SW 1271 (cell line): Measurements from ENCODE around the gene CDC42BPG.

Experiments
- DNase-seq, 2 experiments: peaks; one replicate each; lab custom pipeline; 2025; lab: John Stamatoyannopoulos, UW

The CDC42BPG gene

DNA sequence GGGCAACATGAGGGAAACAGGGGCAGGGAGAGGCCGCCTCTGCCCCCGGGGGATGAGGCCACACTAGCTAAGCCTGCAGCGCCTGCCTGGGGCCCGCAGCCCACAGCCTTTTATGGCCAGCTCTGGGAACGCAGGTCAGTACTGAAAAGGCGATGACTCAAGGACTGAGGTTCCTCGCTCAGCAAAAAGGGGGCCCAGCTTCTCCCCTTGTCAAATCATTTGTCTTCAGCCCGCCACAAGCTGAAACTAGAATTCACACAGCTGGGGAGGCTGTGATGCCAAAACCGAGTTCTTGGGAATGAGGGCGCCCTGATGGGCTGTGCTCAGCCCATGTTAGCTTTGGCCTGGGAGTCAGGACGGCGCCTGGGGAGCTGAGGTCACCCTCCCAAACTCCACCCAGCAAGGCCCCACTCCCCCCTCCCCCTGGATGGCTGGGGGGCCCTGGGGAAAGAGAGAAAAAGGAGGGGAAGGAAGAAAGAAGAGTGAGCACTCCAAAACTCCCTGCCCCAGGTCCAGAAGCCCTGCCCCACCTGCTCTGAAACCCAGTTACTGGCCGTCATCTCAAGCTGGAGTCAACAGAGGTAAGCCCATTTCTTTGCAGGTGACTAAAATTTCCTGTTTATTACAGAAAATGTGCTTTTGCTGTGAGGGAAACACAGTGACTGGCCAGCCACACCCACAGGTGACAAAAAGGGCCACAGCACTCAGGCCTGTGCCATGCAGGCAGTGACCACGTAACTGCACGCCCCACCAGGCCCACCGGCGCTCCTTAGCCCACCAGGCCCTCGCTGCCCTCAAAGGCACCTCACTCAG, 20.2 kb upstream of the CDC42BPG start:
- no peak for DNase-seq

DNA sequence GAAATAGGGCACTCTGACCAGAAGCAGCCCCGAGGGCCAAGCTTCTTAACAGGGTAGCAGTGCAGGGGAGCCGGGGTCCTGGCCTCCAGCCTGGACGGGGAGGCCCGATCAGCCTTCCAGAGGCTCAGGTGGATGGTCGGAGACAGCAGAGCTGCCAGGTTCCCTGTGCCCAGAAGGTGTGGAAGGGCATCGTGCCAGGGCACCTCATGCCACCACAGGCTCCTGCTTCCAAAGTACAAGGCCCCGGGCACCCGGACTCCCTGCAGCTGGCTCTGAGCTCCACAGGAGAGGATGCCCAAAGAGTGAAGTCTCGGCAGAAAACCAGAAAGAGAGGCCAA, 19.7 kb upstream of the CDC42BPG start:
- DNase-seq = no peak

DNA sequence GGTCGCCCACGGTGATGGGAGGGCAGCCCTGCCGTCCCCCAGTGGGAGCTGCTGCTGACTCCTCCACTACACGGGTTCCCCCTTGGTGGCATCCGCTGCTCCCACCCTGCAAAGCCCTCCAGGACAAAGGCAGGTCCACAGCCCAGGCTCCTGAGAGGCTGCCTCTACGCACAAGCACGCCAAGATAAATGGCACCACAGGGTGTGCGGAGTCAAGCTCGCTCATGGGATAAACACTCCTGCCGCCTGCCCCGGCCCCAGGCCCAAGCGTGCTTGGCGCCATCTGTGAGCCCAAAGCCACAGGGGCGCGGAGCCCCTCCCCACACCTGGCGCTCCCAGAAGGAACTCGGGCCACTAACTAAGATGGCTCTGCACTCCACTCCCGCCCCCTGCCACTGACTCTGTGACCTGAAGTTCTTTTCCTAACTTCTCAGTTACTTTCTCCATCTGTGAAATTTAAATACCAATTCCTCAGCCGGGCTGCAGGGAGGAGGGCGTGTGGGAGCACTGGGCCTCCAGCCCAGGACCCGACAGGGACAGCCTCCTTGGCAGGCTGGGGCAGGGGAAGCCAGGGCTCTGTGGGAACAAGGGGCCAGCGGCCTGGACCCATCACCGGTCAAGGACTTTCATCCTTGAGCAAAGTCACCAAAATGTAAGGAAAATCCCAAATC, 19.1 kb upstream of the CDC42BPG start:
- no peak for DNase-seq

DNA sequence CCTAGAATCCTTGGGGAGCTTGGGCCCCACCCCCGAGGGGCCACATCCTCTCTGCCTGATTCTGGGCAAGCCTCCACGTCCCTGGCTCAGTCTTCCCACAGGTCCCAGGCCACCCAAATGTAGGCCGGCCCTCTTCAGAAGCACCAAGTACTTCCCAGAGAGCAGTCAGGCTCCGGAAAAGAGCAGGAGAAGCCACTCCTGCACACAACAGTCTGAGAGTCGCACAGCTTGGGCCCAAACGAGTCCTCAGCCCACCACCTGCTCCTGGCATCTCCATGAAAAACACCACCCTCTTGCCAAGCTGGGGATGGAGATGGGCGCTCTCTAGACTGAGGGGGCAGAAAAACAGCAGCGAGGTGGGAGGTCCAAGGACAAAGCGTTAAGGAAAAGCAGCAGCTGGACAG, 18.5 kb upstream of the CDC42BPG start:
- no peak for DNase-seq

DNA sequence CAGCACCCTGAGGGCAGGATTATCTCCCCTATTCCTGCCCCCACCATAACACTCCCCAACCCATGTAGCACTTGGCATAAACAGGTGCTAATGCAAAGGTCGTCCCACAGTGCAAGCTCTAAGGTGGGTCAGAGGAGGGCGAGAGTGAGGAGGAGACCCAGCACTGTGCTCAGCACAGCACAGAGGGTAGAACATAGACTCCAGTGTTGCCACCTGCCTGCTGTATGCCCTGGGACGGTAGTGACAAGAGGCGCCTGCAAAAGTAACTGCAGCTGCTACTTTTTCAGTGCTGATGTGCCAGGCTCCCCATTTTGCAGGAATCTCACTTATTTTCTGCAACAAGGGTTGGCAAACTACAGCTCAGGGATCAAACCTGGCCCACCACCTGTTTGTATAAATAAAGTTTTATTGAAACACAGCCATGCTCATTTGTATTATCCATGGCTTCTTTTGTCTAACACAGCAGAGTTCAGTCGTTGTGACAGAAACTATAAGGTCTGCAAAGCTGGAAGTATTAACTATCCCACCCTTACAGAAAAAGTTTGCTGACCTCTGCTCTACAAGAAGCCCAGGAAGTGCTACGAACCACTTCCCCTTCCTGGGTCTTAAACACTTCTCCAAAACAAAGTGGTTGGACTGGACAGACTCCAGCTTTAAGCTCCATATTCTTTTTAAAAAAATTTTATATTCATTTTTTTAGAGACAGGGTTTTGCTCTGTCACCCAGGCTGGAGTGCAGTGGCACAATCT, 16.9 kb upstream of the CDC42BPG start:
- no peak for DNase-seq

DNA sequence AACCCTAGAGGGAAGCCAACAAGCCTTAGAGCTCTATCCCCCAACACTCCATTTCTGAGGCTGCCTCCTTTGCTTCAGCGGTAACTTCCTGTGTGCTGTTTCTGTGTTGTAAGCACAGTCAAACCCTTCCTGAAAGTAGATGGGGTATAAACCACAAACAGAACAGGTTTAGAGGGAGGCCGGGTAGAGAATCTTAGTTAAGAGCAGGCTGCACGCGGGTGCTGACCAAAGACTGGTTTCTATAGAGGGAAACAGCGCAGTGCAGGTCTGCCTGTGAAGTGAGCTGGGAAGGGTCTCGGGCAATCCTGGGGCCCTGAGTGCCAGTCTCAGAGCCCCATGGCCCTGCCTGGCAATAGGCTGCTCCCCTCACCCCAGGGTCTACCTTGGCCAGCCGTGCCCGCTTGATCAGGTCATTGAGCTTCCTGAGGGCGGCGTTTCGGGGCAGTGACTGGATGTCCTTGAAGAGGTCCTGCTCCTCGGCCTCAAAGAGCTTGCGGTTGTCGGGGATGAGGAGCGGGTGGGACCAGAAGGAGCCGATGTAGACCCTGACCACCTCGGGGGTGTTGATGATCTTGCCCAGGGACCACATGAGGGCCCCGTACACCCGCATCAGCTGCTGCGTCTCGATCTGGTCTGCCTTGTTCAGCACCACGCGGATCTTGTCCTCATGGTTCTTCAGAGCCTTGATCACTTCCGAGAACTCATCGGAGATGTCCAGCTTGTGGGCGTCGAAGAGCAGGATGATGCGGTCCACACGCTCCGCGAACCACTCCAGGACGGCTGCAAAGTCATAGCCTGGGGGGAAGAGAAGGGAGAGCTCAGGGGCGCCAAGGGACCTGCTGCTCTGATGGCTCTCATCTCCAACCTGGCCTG, 15.3 kb upstream of the CDC42BPG start:
- no peak for DNase-seq

DNA sequence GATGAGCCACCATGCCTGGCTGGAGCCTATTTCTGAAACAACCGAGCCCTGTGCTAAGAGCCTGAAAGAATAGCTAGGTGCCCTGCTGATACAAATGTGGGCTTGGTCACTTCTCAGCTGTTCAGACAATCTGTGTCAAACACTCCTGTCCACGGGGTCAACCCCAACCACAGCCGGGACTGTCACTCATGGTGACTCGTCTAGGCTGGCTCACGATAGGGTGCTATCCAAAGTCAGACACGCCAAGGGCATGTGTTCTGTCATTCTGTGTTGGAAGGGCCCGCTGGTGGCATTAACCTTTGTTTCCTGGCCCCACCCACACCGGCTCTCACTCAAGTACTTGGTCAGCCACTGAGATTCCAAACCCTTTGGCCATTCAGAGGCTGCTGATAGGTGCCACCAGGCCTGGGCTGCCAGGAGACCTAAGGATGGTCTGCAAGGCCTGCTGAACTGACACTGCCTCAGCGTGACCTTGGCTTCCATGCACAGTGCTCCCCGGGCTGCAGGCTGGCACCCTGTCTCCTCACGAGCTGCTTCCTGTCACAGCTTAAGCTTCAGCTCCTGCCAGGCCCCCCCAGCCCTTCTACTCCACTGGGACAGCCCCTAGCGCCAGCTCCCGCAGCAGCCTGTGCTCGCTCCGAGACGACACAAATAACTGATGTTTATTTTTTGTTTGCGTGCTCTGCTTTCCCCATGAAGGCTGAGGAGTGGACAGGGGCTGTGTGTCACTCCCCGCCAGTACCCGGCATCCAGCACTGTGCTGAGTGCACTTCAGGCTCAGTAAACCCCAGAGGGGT, 14.2 kb upstream of the CDC42BPG start:
- DNase-seq = no peak

DNA sequence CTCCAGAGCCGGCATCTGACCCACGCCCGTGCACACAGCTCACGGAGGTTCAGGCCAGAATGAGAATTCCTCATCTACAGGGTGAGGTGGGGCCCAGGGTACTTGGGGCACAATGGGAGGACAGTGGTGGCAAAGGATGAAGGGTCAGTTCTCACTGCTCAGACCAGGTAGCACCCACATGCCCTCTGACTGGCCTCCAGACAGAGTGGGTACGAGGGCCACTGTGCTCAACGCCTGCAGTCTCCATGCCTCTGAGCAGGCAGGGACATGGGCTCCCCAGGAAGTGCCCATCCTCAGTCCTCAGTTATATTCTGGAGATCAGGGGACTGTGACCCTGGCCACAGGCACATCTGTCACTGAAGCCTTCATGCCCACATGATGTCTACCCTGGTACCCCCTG, 13.0 kb upstream of the CDC42BPG start:
- DNase-seq = no peak

DNA sequence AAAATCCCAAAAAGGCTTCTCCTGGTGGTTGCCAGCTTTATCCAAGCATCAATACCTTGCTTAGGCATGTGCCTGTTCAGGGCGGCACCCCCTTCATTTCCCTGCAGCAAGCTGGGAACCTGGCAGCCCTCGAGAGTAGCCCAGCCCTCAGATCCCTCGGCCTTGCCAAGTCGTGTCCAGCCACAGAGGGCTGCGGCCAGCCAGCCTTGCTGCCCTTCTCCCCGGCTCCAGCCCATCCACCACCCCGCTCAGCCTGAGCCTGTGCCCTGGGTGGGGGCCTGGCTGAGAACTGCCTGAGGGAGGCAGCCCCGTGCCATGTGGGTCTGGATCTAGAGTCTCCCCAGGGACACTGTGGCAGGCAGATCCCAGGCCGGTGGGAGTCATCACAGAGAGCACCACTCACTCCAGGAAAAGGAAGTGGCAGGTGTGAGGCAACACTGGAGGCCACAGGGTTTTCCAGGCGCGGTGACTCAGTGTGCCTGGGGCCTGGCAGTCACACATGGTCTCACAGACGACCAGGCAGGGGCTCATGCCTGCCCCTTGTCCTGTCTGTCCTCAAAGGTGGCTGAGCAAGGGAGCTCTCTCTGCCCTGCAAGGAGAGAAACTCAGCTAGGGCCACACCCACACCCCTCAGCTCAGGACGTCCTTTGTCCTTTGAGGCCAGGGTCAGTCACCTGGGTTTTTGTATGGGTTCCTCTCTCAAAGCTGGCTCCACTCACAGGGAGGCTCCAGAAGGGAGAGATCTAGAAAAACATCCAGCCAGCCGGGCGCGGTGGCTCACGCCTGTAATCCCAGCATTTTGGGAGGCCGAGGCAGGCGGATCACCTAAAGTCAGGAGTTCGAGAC, 12.2 kb upstream of the CDC42BPG start:
- DNase-seq = peak; percentile 89 to 92

DNA sequence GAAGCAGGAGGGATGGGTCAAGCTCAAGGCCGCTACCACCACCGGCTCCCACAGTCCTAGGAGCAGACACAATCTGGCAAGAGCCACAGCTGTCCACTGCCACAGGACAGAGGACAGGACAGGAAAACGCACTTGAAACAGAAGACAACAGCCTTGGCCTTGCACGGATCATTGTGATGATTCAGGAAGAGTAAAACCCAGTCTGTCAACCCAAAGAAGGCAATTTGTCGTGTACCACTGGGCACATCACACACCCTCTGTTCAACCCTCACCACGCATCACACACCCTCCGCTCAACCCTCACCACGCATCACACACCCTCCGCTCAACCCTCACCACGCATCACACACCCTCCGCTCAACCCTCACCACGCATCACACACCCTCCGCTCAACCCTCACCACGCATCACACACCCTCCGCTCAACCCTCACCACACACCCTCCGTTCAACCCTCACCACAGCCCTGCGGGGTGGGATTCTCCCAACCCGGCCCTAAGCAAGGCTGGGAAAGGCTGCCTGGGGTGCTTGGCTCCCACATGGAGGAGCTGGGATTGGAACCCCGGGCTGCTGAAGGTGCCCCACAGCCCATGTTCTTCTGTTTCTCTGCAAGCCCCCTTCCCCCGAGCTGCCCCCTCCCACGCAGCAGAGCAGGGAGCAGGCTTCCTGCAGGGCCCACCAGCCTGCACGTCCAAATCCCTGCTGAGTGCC, 11.3 kb upstream of the CDC42BPG start:
- no peak for DNase-seq

DNA sequence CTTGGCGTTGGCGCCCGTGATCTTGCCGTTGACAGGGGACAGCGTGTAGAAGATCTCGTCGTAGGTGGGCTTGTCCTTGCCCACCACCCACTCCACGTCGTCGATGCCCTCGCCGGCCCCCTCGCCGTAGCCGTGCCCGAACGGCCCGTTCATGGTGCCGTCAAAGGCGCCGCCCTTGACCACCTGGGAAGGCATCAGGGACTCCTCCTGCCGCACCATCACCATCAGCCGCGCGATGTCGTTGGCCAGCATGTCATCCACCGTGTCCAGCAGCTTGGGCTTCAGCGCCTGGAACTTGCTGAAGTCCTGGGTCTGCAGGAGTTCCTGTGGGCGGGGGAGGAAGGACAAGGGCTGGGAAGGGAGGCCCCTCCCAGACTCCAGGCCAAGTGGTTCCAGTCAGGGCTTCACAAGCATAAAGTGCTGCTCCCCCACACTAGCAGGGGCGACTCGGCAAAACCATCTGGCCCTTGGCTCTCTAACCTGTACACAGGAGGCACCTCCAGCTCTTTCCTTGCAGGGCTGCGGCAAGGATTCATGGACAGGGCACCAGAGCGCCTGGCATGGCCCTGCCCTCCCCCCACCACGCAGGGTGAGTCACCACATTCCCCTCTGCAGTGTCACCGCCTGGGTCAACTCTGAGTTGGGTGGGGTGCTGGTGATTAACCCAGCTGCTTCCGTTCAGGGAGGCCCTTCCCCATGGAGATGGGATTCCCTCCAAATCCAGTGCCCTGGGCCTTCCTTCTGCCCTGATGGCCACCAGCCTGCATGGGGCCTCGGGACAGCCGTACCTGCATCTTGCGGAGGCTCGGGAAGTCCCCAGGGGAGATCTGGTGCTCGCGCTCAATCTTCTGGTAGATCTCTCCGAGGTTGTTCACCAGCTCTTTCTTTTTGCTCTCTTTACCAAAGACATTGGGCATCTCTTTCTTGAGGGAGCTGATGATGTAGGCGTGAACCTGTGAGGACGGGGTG, 10.4 kb upstream of the CDC42BPG start:
- DNase-seq = peak; percentile 91 to 95

DNA sequence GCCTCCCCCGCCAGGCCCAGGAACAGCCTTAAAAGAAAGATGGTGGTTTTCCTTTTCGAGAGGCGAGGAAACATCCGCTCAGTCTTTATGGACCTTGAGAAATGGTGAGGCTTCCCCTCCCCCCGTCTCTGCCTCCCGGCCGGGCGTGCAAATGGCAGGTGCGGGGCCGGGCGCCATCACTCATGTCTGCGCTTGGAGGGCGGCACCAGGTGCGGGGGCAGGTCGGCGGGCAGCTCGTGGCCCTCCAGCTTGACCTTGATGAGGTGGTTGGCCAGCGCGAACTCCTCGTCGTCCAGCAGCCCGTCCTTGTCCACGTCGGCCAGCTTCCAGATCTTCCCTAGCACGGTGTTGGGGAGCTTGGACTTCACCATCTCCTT, 9.7 kb upstream of the CDC42BPG start:
- DNase-seq = no peak

DNA sequence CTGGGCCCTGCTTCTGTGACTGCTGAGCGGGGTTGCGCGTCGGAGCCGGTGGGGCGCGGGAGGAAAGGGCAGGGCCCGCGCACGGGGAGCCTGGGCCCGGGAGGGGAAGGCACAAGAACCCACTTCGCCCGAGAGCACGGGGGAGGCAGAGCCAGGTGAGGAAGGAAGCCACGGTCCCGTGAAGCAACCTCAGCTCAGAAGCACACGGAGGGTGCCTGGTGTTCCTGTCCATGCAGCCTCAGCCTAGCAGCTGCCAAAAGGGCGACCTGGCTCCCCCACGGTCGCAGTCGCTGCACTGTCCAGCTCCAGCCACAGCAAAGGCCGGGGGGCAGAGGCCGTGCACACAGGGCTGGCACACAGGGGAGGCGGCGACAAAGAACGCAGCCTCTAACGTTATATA, 9.3 kb upstream of the CDC42BPG start:
- no peak for DNase-seq

DNA sequence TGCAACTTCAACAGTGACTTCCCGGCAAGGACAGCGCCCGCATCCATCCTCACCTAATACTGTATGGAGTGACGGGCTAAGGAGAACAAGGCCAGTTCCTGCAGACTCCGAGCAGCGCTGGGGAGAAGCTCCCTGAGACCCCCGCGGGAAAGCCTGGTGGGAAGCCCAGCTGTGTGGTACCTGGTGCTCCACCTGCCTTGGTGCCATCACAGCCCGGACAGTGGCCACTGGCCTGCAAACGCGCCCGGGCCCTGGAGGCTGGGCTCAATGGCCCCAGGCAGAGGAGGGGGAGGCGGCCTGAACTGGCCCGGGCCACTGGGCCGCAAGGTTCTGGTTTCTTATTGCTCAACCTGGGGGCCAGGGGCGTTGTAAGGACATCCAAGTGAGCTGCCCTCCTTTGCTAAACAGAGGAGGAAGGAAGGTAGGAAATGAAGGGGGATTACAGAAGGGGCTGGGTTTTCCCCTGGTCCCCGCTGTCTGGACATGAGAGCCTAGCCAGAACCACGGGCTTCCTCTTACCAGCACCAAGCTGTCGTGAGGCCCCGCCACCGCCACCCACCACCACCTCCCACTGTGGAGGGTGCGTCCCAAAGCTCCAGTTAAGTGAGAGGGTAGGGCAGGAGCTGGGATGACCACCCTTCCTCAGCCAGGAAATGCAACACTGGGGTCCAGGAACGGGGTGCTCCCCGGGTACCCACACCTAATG, 8.5 kb upstream of the CDC42BPG start:
- DNase-seq = no peak

DNA sequence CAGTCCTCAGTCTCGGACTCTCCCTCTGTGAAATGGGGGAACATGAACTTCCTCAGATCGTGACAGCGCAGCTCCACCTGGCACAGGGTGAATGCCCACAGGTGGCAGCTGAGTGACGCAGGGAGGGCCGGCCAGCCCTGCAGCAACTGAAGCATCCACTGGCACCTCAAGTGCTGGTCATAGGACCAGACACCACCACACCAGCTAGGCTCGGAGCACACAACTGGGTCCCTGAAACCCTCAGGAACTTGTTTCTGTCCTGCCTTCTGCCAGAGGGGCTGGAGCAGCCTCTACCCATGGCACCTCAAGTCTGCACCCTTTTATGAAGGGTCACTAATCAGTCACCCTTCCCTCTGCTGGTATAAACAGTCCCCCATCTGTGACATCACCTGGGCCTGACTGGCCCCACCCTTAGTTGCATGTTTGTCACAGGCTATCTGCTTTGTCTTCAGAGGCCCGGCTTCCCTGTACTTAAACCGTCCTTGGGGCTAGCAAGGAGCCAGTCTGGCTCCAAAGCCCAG, 7.4 kb upstream of the CDC42BPG start:
- DNase-seq = no peak

DNA sequence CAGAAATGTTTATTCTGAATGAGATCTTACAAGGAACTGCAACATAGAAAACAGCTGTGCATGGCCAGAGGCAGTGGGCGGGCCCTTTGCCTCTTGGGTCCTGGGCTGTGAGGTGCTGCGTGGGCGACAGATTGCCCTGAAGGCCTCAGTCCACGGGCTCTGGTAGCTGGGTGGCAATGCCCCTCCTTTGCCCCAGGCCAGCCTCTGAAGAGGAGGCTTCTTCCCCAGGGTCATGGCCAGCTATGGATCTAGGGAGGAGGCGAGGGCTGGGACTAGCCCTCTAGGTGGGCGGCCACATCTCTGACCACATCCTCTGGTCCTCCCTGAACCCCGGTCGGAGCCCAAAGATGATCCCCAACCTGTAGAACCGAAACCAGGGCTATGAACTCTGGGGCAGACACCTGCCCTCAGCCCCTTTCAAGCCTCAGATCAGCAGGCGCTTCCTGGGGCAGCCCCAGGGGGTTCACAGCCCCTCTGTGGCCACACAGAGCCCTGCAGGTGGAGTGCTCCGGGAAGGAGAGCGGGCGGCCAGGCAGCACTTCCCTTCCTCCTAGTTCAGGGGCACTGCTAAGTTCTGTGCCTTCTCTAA, 6.6 kb upstream of the CDC42BPG start:
- no peak for DNase-seq
